Erythroblast (primary cell): Measurements from ENCODE around the gene VIPR2.

Experiments used
- GATA1 ChIP-seq: IDR thresholded peaks from 2 replicates; pipeline ENCODE4 v1.6.1; 2011; ENCODE audit warnings: low read depth, mild to moderate bottlenecking, control low read depth, low read length, moderate library complexity
- POLR2A ChIP-seq: IDR thresholded peaks from 2 replicates; pipeline ENCODE4 v1.6.1; 2011; ENCODE audit warnings: mild to moderate bottlenecking, low read length

DNA sequence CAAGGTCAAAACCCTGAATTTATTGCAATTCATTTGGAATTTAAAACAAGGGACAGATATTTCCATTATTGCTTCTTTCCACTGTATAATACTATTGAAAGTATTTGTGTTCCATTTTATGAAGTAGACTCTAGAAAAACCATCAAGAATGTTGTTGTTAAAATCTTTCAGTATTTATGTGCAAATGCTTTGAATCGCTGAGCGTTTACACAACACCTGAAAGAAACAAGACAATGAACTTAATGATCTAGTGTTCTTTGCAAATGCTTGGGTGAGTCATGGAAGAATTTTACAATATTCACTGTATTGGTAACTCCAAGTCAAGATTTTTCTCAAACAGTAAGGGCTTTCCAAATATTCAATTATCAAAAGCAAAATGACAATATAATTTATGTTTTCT, 97.1 kb downstream of the VIPR2 start:
- TF ChIP-seq POLR2A (no peak), GATA1 (no peak)
